22Rv1 (cell line): Measurements from ENCODE around the gene SFI1.

ENCODE experiments used
- CTCF ChIP-seq: fragments of 450-650 bp; IDR thresholded peaks from 2 replicates; pipeline ENCODE4 v1.5.1; 2017; ENCODE audit warnings: mild to moderate bottlenecking
- ZFX ChIP-seq: fragments of 450-650 bp; IDR thresholded peaks from 2 replicates; pipeline ENCODE4 v1.6.1; 2017; ENCODE audit warnings: antibody characterized with exemption, borderline replicate concordance

GRCh38 chr22:31639436-31640039 is 143.2 kb downstream of the SFI1 start:
- TF ChIP-seq CTCF (no peak), ZFX (no peak)
